DMS153 (cell line): Measurements from ENCODE around the gene SLC15A3.
A peak's percentile ranks its signal among the peaks of the same experiment; 100 is the strongest.

Experiments used
- DNase-seq: peaks from one replicate; lab custom pipeline; 2025; lab: John Stamatoyannopoulos, UW

Gene SLC15A3

DNA sequence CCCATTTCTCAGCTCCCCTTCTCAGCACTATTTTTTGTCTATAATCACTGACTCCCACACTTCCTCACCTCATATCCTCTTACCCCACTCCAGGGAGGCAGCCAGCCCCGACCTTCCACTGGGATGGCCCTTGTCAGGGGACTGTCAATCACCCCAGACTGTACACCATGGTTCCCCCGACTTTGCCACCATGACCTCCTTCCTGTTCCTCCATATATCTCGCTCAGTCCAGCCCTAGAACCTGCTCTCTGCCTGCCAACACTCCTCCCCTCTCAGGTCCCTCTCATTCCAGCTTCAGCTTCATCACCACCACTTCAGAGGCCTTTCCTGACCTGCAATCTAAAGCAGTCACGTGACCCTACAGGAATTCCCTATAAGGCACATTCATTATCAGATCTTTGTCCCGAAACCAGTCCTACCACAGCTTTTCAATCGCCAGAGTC lies 62.1 kb downstream of the SLC15A3 start:
- DNase-seq: no peak

DNA sequence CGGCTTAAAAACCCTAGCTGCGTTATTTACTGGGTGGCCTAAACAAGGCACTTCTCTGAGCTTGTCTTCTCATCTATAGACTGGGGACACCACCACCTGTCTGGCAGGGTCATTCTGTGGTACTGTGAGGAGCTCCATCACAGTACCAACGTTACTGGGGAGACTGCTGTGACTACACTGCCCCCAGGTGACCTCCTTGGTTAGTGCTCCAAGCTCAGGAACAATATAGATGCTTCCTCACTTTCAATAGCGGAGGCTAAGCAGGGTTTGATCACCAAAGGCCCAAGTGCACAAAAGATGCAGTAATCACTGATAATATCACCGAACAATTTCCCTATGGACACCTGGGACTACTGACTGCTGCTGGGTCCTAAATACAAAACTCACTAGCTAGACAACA lies 64.4 kb downstream of the SLC15A3 start:
- DNase-seq: peak; percentile 68
